DND-41 (cell line): ENCODE measurements around the gene PEPD.

ENCODE experiments used
- ATAC-seq: fragments of 200-7000 bp; cut with Tn5 transposase; 3 replicates; pipeline ENCODE4 v1.9.1; 2021; ENCODE audit warnings: low read depth; ENCODE audit not compliant: insufficient read depth
- DNase-seq: peaks from one replicate; pipeline ENCODE4 v3.0.0-alpha.2; 2020
- H2AFZ ChIP-seq: 2 replicates; pipeline ENCODE4 v1.6.0; 2012; ENCODE audit warnings: low read depth, low read length
- H3K27ac ChIP-seq: 2 replicates; pipeline ENCODE4 v1.5.1; 2012; ENCODE audit warnings: low read length, inconsistent platforms
- H3K27me3 ChIP-seq: fragments of 200-600 bp; sonication (generic); 2 replicates; pipeline ENCODE4 v1.6.0; 2012; ENCODE audit warnings: low read length, mild to moderate bottlenecking, inconsistent platforms; ENCODE audit not compliant: insufficient read depth, poor library complexity
- H3K36me3 ChIP-seq: 2 replicates; pipeline ENCODE4 v1.5.1; 2012; ENCODE audit warnings: low read length, inconsistent platforms; ENCODE audit not compliant: insufficient read depth
- H3K4me1 ChIP-seq: 2 replicates; pipeline ENCODE4 v1.5.1; 2012; ENCODE audit warnings: mild to moderate bottlenecking, low read length; ENCODE audit not compliant: insufficient read depth
- H3K4me2 ChIP-seq: 2 replicates; pipeline ENCODE4 v1.6.0; 2012; ENCODE audit warnings: mild to moderate bottlenecking, moderate library complexity, low read length, inconsistent platforms; ENCODE audit not compliant: insufficient read depth
- H3K4me3 ChIP-seq, 2 experiments: fragments of 200-600 bp in 1 of 2; shearing (Covaris generic) in 1 of 2; 2 replicates each; pipeline ENCODE4 v1.5.1; 2012 to 2016; ENCODE audit warnings: inconsistent platforms in 2 of 2, low read length in 2 of 2, mild to moderate bottlenecking in 2 of 2, low read depth in 1 of 2, moderate library complexity in 1 of 2
- H3K79me2 ChIP-seq: 2 replicates; pipeline ENCODE4 v1.6.0; 2012; ENCODE audit warnings: low read length, inconsistent platforms; ENCODE audit not compliant: insufficient read depth
- H3K9ac ChIP-seq: 2 replicates; pipeline ENCODE4 v1.6.0; 2012; ENCODE audit warnings: low read depth, mild to moderate bottlenecking, inconsistent platforms, low read length, moderate library complexity
- H3K9me3 ChIP-seq: 2 replicates; pipeline ENCODE4 v1.5.1; 2012; ENCODE audit warnings: low read length, moderate library complexity, mild to moderate bottlenecking, inconsistent platforms; ENCODE audit not compliant: insufficient read depth, severe bottlenecking
- H4K20me1 ChIP-seq: 2 replicates; pipeline ENCODE4 v1.6.0; 2012; ENCODE audit warnings: low read length; ENCODE audit not compliant: insufficient read depth
- CTCF ChIP-seq: IDR thresholded peaks from 2 replicates; pipeline ENCODE4 v1.5.1; 2012; ENCODE audit warnings: borderline replicate concordance, low read length, moderate library complexity, mild to moderate bottlenecking; ENCODE audit not compliant: poor library complexity, severe bottlenecking; ENCODE audit errors: extremely low read depth
- EZH2 ChIP-seq: IDR thresholded peaks from 3 replicates; pipeline ENCODE4 v1.6.1; 2012; ENCODE audit warnings: borderline replicate concordance, low read depth, mild to moderate bottlenecking, moderate library complexity, low read length, inconsistent platforms; ENCODE audit not compliant: severe bottlenecking

PEPD gene

GRCh38 chr19:33447336-33448158 is 74.0 kb downstream of the PEPD start:
- Histone ChIP-seq H3K27me3 (no peaks in the 10 kb centered on the region), H3K4me2 (no peak overlapping the region), H2AFZ (no peak overlapping the region), H3K27ac (no peak overlapping the region), H3K4me3 (no peak overlapping the region), H3K79me2 (no peaks in the 10 kb centered on the region), H3K9ac (no peak overlapping the region), H4K20me1 (peaks cover 4% of the 10 kb centered on the region; the same call in 1 of the 2 replicates), H3K4me1 (no peaks in the 10 kb centered on the region), H3K36me3 (0 out of 2 replicates have a peak, but pooled peaks cover 2% of the 10 kb centered on the region), H3K9me3 (no peaks in the 10 kb centered on the region)
- TF ChIP-seq EZH2, result no peak
- no peak for TF ChIP-seq CTCF
- DNase-seq (no peak), ATAC-seq (no peak)

- H3K9ac ChIP-seq, result no peak overlapping the region
- H3K9me3 ChIP-seq, result no peaks in the 10 kb centered on the region
Measured at GRCh38 chr19:33446330-33447293, 75.0 kb downstream of the PEPD start.

More at GRCh38 chr19:33446330-33447293, 75.0 kb downstream of the PEPD start:
- ATAC-seq (no peak), DNase-seq (no peak)
- Histone ChIP-seq H3K4me3 (no peak overlapping the region), H3K27me3 (no peaks in the 10 kb centered on the region), H2AFZ (no peak overlapping the region), H3K27ac (no peak overlapping the region), H3K4me1 (no peaks in the 10 kb centered on the region), H3K4me2 (no peak overlapping the region), H3K36me3 (0 out of 2 replicates have a peak, but pooled peaks cover 2% of the 10 kb centered on the region), H4K20me1 (peaks cover 4% of the 10 kb centered on the region; the same call in 1 of the 2 replicates), H3K79me2 (no peaks in the 10 kb centered on the region)
- no peak for TF ChIP-seq EZH2
- no peak for TF ChIP-seq CTCF
